ENCODE measurements around the gene ARHGDIA.

Gene ARHGDIA

GRCh38 chr17:81909231-81909630 lies 38.1 kb upstream of the ARHGDIA start:
- no peak overlapping the region for H3K4me3 ChIP-seq (ENCODE audit: low read length)
- no peak for TF ChIP-seq CTCF (conservative IDR thresholded peaks at IDR 0.05; ENCODE audit: low read depth, low read length)
- DNase-seq (ENCODE audit: low read depth): no peak

- no peak overlapping the region for H3K4me3 ChIP-seq (ENCODE audit: low read length)
- DNase-seq (ENCODE audit: low read depth): no peak
- TF ChIP-seq CTCF (conservative IDR thresholded peaks at IDR 0.05; ENCODE audit: low read depth, low read length): no peak
Observed at GRCh38 chr17:81908793-81909192, 37.7 kb upstream of the ARHGDIA start.

- no peak for TF ChIP-seq CTCF (conservative IDR thresholded peaks at IDR 0.05; ENCODE audit: low read depth, low read length)
- DNase-seq (ENCODE audit: low read depth): no peak
- no peak overlapping the region for H3K4me3 ChIP-seq (ENCODE audit: low read length)
Observed at GRCh38 chr17:81907219-81908145, 36.3 kb upstream of the ARHGDIA start.

- TF ChIP-seq CTCF (conservative IDR thresholded peaks at IDR 0.05; ENCODE audit: low read depth, low read length): peak; percentile 33
- H3K4me3 ChIP-seq (ENCODE audit: low read length): no peak overlapping the region
- DNase-seq (ENCODE audit: low read depth): no peak
Observed at GRCh38 chr17:81906476-81907218, 35.5 kb upstream of the ARHGDIA start.

GRCh38 chr17:81905993-81906392 lies 34.9 kb upstream of the ARHGDIA start:
- TF ChIP-seq CTCF (conservative IDR thresholded peaks at IDR 0.05; ENCODE audit: low read depth, low read length): no peak
- no peak for DNase-seq (ENCODE audit: low read depth)
- no peak overlapping the region for H3K4me3 ChIP-seq (ENCODE audit: low read length)

- H3K4me3 ChIP-seq (ENCODE audit: low read length): no peak overlapping the region
- no peak for DNase-seq (ENCODE audit: low read depth)
- TF ChIP-seq CTCF (conservative IDR thresholded peaks at IDR 0.05; ENCODE audit: low read depth, low read length): no peak
Observed at GRCh38 chr17:81905424-81905875, 34.3 kb upstream of the ARHGDIA start.

All from retinal pigment epithelial cell (primary cell).